Measurements from ENCODE around the gene SESN2. TPM values are rescaled to one million over a fixed set of nuclear protein-coding genes. Genes with fewer than 3 reads are reported as not detected.

SESN2 gene
- total and polyA plus RNA-seq, 4 experiments from 2014 or later: 3.5 to 7.6 (median 6.1) TPM

DNA sequence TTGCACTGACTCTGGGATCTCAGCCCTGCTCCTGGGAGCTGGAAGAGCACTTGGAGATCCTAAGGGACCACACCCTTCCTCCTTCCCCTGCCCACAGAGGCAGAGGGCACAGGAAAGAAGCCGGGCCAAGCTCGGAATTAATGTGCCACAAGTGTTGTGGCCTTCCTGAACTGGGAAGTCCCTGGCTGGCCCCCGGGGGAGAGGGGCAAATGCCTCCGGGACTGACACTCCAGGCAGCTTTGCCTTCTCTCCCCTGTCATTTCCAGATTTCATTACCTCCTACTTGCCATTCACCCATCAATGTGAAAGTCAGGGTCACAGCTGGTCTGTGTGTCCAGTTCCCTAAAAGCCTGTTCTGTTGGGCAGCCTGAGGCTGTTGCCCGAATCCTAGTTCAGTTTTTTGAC lies 21.7 kb downstream of the SESN2 start:
- DNase-seq: no peak
- Mint-ChIP-seq H3K27me3 (no peaks in the 10 kb centered on the region), H3K27ac (peak overlapping the region in 4 of 7 donors; percentile 63 to 70 (median 66)), H3K36me3 (peaks cover 19 to 35% of the 10 kb centered on the region in 2 donors), H3K4me3 (no peak overlapping the region), H3K9me3 (no peaks in the 10 kb centered on the region), H3K4me1 (peaks cover 0 to 6% (median 5%) of the 10 kb centered on the region in 4 donors)
- Histone ChIP-seq H3K27me3 (ENCODE audit: insufficient read depth, low read length) (no peaks in the 10 kb centered on the region), H3K9me3 (ENCODE audit: control insufficient read depth in 1 of 2, low read length in 2 of 2) (no peaks in the 10 kb centered on the region), H3K4me1 (ENCODE audit: insufficient read depth, low read length) (no peaks in the 10 kb centered on the region), H3K4me3 (ENCODE audit: low read length in 2 of 2) (no peak overlapping the region), H3K27ac (ENCODE audit: low read depth, low read length) (no peak overlapping the region), H3K36me3 (ENCODE audit: insufficient read depth, low read length) (no peaks in the 10 kb centered on the region)
- CTCF ChIA-PET (ENCODE audit: partially characterized antibody): interaction anchor here (0.6 to 2.6 kb wide), 3 partner anchors 11 to 672 kb away, joined by 3 to 7 read pairs (median 3); no protein-coding TSS in a partner anchor
- intact Hi-C loops (cut with micrococcal nuclease): no loop called here
- POLR2A ChIA-PET (ENCODE audit: partially characterized antibody): interaction anchor here (0.6 kb wide), 1 partner anchor 202 kb away, joined by 3 read pairs; no protein-coding TSS in a partner anchor

- no peak overlapping the region for H3K27ac ChIP-seq (ENCODE audit: low read depth, low read length)
- no peak overlapping the region for H3K4me3 ChIP-seq (ENCODE audit: low read length in 2 of 2)
- H3K27me3 ChIP-seq (ENCODE audit: insufficient read depth, low read length): no peaks in the 10 kb centered on the region
- ChIA-PET POLR2A (ENCODE audit: partially characterized antibody) (no interaction called here), CTCF (ENCODE audit: partially characterized antibody) (no interaction called here)
- peaks cover 19 to 35% of the 10 kb centered on the region in 2 donors for H3K36me3 Mint-ChIP-seq
- intact Hi-C loops (cut with micrococcal nuclease): no loop called here
- no peaks in the 10 kb centered on the region for H3K9me3 Mint-ChIP-seq
- H3K4me1 Mint-ChIP-seq: peaks cover 0 to 6% (median 5%) of the 10 kb centered on the region in 4 donors
- no peak overlapping the region for H3K4me3 Mint-ChIP-seq
- no peaks in the 10 kb centered on the region for H3K4me1 ChIP-seq (ENCODE audit: insufficient read depth, low read length)
- H3K36me3 ChIP-seq (ENCODE audit: insufficient read depth, low read length): no peaks in the 10 kb centered on the region
- no peaks in the 10 kb centered on the region for H3K9me3 ChIP-seq (ENCODE audit: control insufficient read depth in 1 of 2, low read length in 2 of 2)
- no peaks in the 10 kb centered on the region for H3K27me3 Mint-ChIP-seq
- DNase-seq: no peak
- H3K27ac Mint-ChIP-seq: no peak overlapping the region
Measured at GRCh38 chr1:28281608-28282425, 22.5 kb downstream of the SESN2 start.

DNA sequence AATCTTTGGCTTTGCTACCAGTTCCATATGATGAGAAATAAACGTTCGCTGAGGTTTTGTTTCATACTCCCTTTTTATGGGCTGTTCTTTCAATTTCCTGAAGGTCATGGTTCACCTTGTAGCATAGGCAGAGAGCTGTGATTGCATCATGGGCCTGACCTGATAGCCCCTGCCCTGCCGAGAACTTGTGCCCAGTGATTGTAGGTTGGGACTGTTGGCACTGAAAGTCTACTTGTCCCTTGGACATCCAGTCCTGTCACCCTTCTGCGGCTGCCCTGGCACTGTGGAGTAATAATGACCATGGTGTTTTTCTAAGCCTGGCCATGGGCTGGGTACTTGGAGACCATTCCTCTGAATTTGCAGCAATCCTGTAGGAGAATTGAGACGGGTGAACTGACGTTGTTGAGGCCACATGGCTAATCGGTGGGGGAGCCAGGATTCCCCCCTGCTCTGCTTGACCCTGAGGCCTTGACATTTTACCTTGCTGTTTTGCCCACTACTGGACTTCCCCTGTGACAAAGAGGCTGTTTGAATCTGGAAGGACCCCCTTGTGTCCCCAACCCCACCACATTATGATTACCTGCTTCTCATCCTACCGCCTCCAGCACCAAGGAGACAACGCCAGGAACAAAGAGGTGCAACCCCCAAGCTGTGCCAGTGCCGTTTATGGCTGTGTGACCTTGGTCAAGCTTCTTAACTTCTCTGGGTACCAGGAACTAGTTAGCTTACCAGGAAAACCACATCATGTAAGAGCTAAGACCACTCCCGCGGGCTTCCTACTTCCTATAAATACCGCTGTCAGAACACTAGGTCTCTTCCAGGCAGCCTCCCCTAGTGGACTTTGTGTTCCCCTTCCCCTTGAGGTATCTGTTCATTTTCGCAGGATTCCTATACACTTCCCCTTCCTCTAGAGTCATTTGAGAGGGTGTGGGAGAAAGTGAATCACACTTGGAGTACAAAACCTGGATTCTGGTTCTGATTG lies 23.4 kb downstream of the SESN2 start:
- DNase-seq: no peak
- H3K27ac Mint-ChIP-seq: peak overlapping the region in 1 of 7 donors; percentile 67
- POLR2A ChIA-PET (ENCODE audit: partially characterized antibody): no interaction called here

DNA sequence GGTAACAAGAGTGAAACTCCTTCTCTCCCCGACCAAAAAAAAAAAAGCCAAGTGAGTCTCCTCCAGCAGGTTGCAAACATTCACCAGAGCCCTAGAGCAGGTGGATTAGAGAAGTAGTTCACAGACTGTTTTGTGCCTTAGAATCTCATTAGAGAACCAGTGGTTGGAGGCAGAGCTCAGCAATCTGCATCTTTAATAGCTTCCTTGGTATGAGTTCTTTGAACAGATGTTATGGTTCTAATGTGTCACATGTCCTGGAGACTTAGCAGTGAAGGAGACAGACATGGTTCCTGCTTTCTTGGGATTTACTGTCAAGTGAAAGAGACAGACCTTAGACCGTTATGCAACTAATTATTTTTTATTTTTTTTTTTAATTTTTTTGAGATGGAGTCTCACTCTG lies 26.8 kb downstream of the SESN2 start:
- CTCF ChIA-PET (ENCODE audit: partially characterized antibody): interaction anchor here (2.2 kb wide), 1 partner anchor 37 kb away, joined by 8 read pairs; no protein-coding TSS in a partner anchor
- intact Hi-C loops (cut with micrococcal nuclease): no loop called here
- DNase-seq: no peak
- Mint-ChIP-seq H3K9me3 (no peaks in the 10 kb centered on the region), H3K4me3 (no peak overlapping the region), H3K4me1 (peaks cover 0 to 6% (median 5%) of the 10 kb centered on the region in 4 donors), H3K27me3 (no peaks in the 10 kb centered on the region), H3K36me3 (peaks cover 3 to 12% of the 10 kb centered on the region in 2 donors), H3K27ac (no peak overlapping the region)
- Histone ChIP-seq H3K27me3 (ENCODE audit: insufficient read depth, low read length) (no peaks in the 10 kb centered on the region), H3K4me3 (ENCODE audit: low read length in 2 of 2) (no peak overlapping the region), H3K36me3 (ENCODE audit: insufficient read depth, low read length) (no peaks in the 10 kb centered on the region), H3K4me1 (ENCODE audit: insufficient read depth, low read length) (no peaks in the 10 kb centered on the region), H3K27ac (ENCODE audit: low read depth, low read length) (no peak overlapping the region), H3K9me3 (ENCODE audit: control insufficient read depth in 1 of 2, low read length in 2 of 2) (no peaks in the 10 kb centered on the region)
- POLR2A ChIA-PET (ENCODE audit: partially characterized antibody): interaction anchor here (0.7 kb wide), 1 partner anchor 26 kb away, joined by 3 read pairs; the partner anchor contains the start of gene SESN2

More for the DNA sequence above, 23.4 kb downstream of the SESN2 start:
- H3K36me3 ChIP-seq (ENCODE audit: insufficient read depth, low read length): no peaks in the 10 kb centered on the region
- CTCF ChIA-PET (ENCODE audit: partially characterized antibody): interaction anchor here (1.5 kb wide), 1 partner anchor 33 kb away, joined by 4 read pairs; no protein-coding TSS in a partner anchor
- H3K4me1 ChIP-seq (ENCODE audit: insufficient read depth, low read length): no peaks in the 10 kb centered on the region
- no peak overlapping the region for H3K27ac ChIP-seq (ENCODE audit: low read depth, low read length)
- H3K9me3 ChIP-seq (ENCODE audit: control insufficient read depth in 1 of 2, low read length in 2 of 2): no peaks in the 10 kb centered on the region
- intact Hi-C loops (cut with micrococcal nuclease): no loop called here
- no peak overlapping the region for H3K4me3 Mint-ChIP-seq
- no peaks in the 10 kb centered on the region for H3K27me3 Mint-ChIP-seq
- H3K4me3 ChIP-seq (ENCODE audit: low read length in 2 of 2): no peak overlapping the region
- no peaks in the 10 kb centered on the region for H3K9me3 Mint-ChIP-seq
- H3K36me3 Mint-ChIP-seq: peaks cover 14 to 29% of the 10 kb centered on the region in 2 donors
- peaks cover 0 to 7% (median 6%) of the 10 kb centered on the region in 4 donors for H3K4me1 Mint-ChIP-seq
- H3K27me3 ChIP-seq (ENCODE audit: insufficient read depth, low read length): no peaks in the 10 kb centered on the region

DNA sequence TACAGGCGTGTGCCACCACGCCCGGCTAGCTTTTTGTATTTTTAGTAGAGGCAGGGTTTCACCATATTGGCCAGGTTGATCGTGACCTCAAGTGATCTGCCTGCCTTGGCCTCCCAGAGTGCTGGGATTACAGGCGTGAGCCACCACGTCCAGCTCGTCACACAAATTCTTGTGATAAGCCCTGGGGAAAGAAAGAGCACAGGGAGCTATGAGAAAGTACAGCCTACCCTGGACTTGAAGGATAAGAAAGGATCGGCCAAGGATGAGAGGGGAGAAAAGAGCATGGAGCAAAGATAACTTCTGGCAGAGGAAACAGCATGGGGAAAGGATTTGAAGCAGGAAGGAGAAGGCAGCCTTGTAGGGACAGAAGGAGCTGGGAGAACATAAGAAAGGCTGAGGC lies 29.2 kb downstream of the SESN2 start:
- peak overlapping the region in 1 of 7 donors; percentile 26 for H3K27ac Mint-ChIP-seq
- no peaks in the 10 kb centered on the region for H3K9me3 ChIP-seq (ENCODE audit: control insufficient read depth in 1 of 2, low read length in 2 of 2)
- no peak overlapping the region for H3K27ac ChIP-seq (ENCODE audit: low read depth, low read length)
- intact Hi-C loops (cut with micrococcal nuclease): no loop called here
- no peaks in the 10 kb centered on the region for H3K4me1 ChIP-seq (ENCODE audit: insufficient read depth, low read length)
- H3K4me3 ChIP-seq (ENCODE audit: low read length in 2 of 2): no peak overlapping the region
- H3K9me3 Mint-ChIP-seq: no peaks in the 10 kb centered on the region
- no peak for DNase-seq
- no peaks in the 10 kb centered on the region for H3K36me3 ChIP-seq (ENCODE audit: insufficient read depth, low read length)
- ChIA-PET CTCF (ENCODE audit: partially characterized antibody) (no interaction called here), POLR2A (ENCODE audit: partially characterized antibody) (no interaction called here)
- peaks cover 0 to 2% (median 0%) of the 10 kb centered on the region in 4 donors for H3K4me1 Mint-ChIP-seq
- no peak overlapping the region for H3K4me3 Mint-ChIP-seq
- H3K27me3 ChIP-seq (ENCODE audit: insufficient read depth, low read length): no peaks in the 10 kb centered on the region
- H3K36me3 Mint-ChIP-seq: no peaks in the 10 kb centered on the region
- no peaks in the 10 kb centered on the region for H3K27me3 Mint-ChIP-seq

GRCh38 chr1:28290851-28291250 lies 31.5 kb downstream of the SESN2 start:
- Mint-ChIP-seq H3K27me3 (no peaks in the 10 kb centered on the region), H3K4me1 (peaks cover 0 to 2% (median 0%) of the 10 kb centered on the region in 4 donors), H3K36me3 (no peaks in the 10 kb centered on the region), H3K27ac (no peak overlapping the region), H3K4me3 (no peak overlapping the region), H3K9me3 (no peaks in the 10 kb centered on the region)
- ChIA-PET POLR2A (ENCODE audit: partially characterized antibody) (no interaction called here), CTCF (ENCODE audit: partially characterized antibody) (no interaction called here)
- no peak for DNase-seq
- H3K4me3 ChIP-seq (ENCODE audit: low read length in 2 of 2): no peak overlapping the region
- intact Hi-C loops (cut with micrococcal nuclease): no loop called here
- no peaks in the 10 kb centered on the region for H3K9me3 ChIP-seq (ENCODE audit: control insufficient read depth in 1 of 2, low read length in 2 of 2)
- H3K36me3 ChIP-seq (ENCODE audit: insufficient read depth, low read length): no peaks in the 10 kb centered on the region
- no peak overlapping the region for H3K27ac ChIP-seq (ENCODE audit: low read depth, low read length)
- H3K27me3 ChIP-seq (ENCODE audit: insufficient read depth, low read length): no peaks in the 10 kb centered on the region
- no peaks in the 10 kb centered on the region for H3K4me1 ChIP-seq (ENCODE audit: insufficient read depth, low read length)

GRCh38 chr1:28291711-28292110 lies 32.4 kb downstream of the SESN2 start:
- no peaks in the 10 kb centered on the region for H3K36me3 ChIP-seq (ENCODE audit: insufficient read depth, low read length)
- H3K4me1 ChIP-seq (ENCODE audit: insufficient read depth, low read length): no peaks in the 10 kb centered on the region
- H3K9me3 ChIP-seq (ENCODE audit: control insufficient read depth in 1 of 2, low read length in 2 of 2): no peaks in the 10 kb centered on the region
- ChIA-PET POLR2A (ENCODE audit: partially characterized antibody) (no interaction called here), CTCF (ENCODE audit: partially characterized antibody) (no interaction called here)
- H3K27ac ChIP-seq (ENCODE audit: low read depth, low read length): no peak overlapping the region
- intact Hi-C loops (cut with micrococcal nuclease): no loop called here
- Mint-ChIP-seq H3K27me3 (peaks cover 0 to 2% of the 10 kb centered on the region in 2 donors), H3K36me3 (no peaks in the 10 kb centered on the region), H3K4me1 (peaks cover 0 to 2% (median 0%) of the 10 kb centered on the region in 4 donors), H3K4me3 (no peak overlapping the region), H3K27ac (no peak overlapping the region), H3K9me3 (no peaks in the 10 kb centered on the region)
- no peaks in the 10 kb centered on the region for H3K27me3 ChIP-seq (ENCODE audit: insufficient read depth, low read length)
- no peak overlapping the region for H3K4me3 ChIP-seq (ENCODE audit: low read length in 2 of 2)
- no peak for DNase-seq
